K562 (cell line): ENCODE measurements around the gene RSPRY1.

ENCODE experiments used
- CTCF ChIP-seq, 3 experiments: IDR thresholded peaks in 2 of 3; conservative IDR thresholded peaks in 1 of 3; 2 replicates each; pipeline ENCODE4 v1.5.1; 2011 to 2012; ENCODE audit warnings: low read length in 3 of 3, mild to moderate bottlenecking in 3 of 3, control low read depth in 2 of 3, improper control_type of control experiment in 1 of 3, inconsistent platforms in 1 of 3, low read depth in 1 of 3, mixed read lengths in 1 of 3, moderate library complexity in 1 of 3; ENCODE audit not compliant: insufficient read depth in 2 of 3
- ZBED1 ChIP-seq: IDR thresholded peaks from 2 replicates; pipeline ENCODE4 v1.6.1; 2014
- TF ChIP-seq, protein P1 (sequence below): sonication (generic); formaldehyde crosslinking; IDR thresholded peaks from 2 replicates; pipeline ENCODE4 v1.8.1; 2023; ENCODE audit warnings: mild to moderate bottlenecking, missing genetic modification reagents

- TF ChIP-seq, protein P1, sequence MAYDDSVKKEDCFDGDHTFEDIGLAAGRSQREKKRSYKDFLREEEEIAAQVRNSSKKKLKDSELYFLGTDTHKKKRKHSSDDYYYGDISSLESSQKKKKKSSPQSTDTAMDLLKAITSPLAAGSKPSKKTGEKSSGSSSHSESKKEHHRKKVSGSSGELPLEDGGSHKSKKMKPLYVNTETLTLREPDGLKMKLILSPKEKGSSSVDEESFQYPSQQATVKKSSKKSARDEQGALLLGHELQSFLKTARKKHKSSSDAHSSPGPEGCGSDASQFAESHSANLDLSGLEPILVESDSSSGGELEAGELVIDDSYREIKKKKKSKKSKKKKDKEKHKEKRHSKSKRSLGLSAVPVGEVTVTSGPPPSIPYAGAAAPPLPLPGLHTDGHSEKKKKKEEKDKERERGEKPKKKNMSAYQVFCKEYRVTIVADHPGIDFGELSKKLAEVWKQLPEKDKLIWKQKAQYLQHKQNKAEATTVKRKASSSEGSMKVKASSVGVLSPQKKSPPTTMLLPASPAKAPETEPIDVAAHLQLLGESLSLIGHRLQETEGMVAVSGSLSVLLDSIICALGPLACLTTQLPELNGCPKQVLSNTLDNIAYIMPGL (CRISPR knock-in tag) = no peak
- TF ChIP-seq CTCF (IDR thresholded peaks at IDR 0.05 in 2 of 3, conservative IDR thresholded peaks at IDR 0.05 in 1 of 3; ENCODE audit: insufficient read depth in 2 of 3, low read depth in 1 of 3, low read length in 3 of 3) (no peak), ZBED1 (no peak)
These were observed 38.5 kb upstream of the RSPRY1 start for GRCh38 chr16:57147381-57148221.
